GM19238 (cell line): ENCODE measurements around the gene CUBN.

Experiments
- DNase-seq: peaks from one replicate; pipeline ENCODE4 v3.0.0; 2011; ENCODE audit warnings: low spot score; ENCODE audit not compliant: insufficient read length

The CUBN gene

GRCh38 chr10:16923309-16923708, 206.3 kb downstream of the CUBN start:
- no peak for DNase-seq

- DNase-seq = no peak
Observed at GRCh38 chr10:16919121-16919982, 210.3 kb downstream of the CUBN start.

- DNase-seq = no peak
Observed at GRCh38 chr10:16916496-16916895, 213.1 kb downstream of the CUBN start.

GRCh38 chr10:16915300-16915699, 214.3 kb downstream of the CUBN start:
- no peak for DNase-seq

GRCh38 chr10:16913266-16913665, 216.3 kb downstream of the CUBN start:
- no peak for DNase-seq

- DNase-seq = no peak
Observed at GRCh38 chr10:16910793-16911164, 218.8 kb downstream of the CUBN start.

- DNase-seq = no peak
Observed at GRCh38 chr10:16909961-16910792, 219.4 kb downstream of the CUBN start.

GRCh38 chr10:16909271-16909767, 220.3 kb downstream of the CUBN start:
- no peak for DNase-seq

- DNase-seq = no peak
Observed at GRCh38 chr10:16907687-16908086, 221.9 kb downstream of the CUBN start.

GRCh38 chr10:16905320-16905719, 224.3 kb downstream of the CUBN start:
- no peak for DNase-seq

GRCh38 chr10:16904639-16905061, 225.0 kb downstream of the CUBN start:
- DNase-seq = no peak

GRCh38 chr10:16904049-16904448, 225.6 kb downstream of the CUBN start:
- no peak for DNase-seq

GRCh38 chr10:16902606-16903005, 227.0 kb downstream of the CUBN start:
- DNase-seq = no peak

- DNase-seq = no peak
Observed at GRCh38 chr10:16901106-16901505, 228.5 kb downstream of the CUBN start.

- no peak for DNase-seq
Observed at GRCh38 chr10:16896993-16897392, 232.6 kb downstream of the CUBN start.

- DNase-seq = no peak
Observed at GRCh38 chr10:16894821-16895220, 234.8 kb downstream of the CUBN start.

- DNase-seq = no peak
Observed at GRCh38 chr10:16893664-16894063, 235.9 kb downstream of the CUBN start.

- DNase-seq = no peak
Observed at GRCh38 chr10:16891375-16892313, 238.0 kb downstream of the CUBN start.

GRCh38 chr10:16890691-16891090, 238.9 kb downstream of the CUBN start:
- no peak for DNase-seq

- no peak for DNase-seq
Observed at GRCh38 chr10:16887565-16887964, 242.0 kb downstream of the CUBN start.

- DNase-seq = no peak
Observed at GRCh38 chr10:16886031-16886430, 243.6 kb downstream of the CUBN start.
